VCaP (cell line): Measurements from ENCODE around the gene DPF3.

Experiments used
- H3K27ac ChIP-seq: fragments of 450-650 bp; 2 replicates; pipeline ENCODE4 v1.5.1; 2017
- TF ChIP-seq, protein P1 (sequence below): fragments of 450-650 bp; conservative IDR thresholded peaks from 2 replicates; pipeline ENCODE4 v1.5.1; 2017; ENCODE audit warnings: mild to moderate bottlenecking, moderate library complexity

The DPF3 gene

DNA sequence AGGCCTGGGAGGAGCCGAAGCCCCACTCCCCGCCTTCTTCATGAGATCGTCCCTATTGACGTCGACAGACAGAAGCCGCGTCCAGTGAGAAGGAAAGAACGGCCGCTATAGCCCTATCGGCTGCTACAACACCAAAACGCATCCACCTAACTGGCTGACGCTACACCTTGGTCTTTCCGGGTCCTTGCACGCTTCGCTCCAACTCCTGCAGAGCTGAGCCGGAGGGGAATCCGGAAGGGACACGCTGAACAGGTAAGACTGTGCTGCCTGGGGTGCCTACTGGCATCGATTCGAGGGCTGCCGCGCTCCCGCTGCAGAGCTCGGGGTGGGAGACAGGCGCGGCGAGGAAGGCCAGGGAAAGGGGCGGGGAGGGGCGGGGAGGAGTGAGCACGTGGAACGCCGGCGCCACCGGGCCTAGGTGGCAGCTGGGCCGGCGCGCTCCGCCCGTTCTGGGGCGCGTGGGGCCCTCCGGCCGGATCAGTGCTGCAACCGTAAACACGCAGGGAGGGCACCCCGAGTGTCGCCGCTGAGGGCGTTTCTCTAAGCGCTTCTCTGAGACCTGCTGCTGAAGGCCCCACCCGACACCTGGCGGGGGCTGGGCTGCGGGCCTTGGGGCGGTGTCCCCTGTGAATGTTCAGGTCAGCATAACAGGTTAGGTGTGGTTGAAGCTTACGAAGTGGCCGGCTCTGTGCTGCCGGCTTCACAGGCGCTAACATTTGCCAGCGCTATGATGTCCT lies 32.6 kb upstream of the DPF3 start, which contains the start of gene DCAF4:
Gene DCAF4, plus strand, starts transcription at position 173 of the 737 bp plus-strand sequence. CDS start 11,515 bp downstream, outside the sequence.
- H3K27ac ChIP-seq = peak within 1 kb of the TSS; percentile 66

DNA sequence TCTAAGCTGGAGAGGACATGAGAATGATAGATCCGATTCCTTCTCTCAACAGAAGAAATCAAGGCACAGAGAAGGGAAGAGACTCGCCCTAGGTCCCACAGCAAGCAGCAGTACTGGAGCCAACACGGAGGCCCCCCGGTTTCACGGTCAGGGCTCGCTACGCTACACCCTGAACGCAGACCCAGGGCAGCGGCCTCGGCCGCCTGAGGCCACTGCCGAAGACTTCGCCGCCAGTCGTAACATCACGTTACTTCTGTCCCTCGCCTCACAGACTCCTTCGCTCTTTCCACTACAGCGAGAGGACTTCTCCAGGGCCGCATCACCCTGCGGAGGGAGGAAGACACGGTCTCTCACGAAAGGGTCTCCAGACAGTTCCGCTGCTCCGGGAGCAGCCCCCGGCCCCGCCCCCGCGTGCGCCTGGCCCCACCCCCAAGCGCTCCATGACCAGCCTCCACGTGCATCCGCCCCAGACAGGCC lies 32.0 kb upstream of the DPF3 start:
- TF ChIP-seq, protein P1, sequence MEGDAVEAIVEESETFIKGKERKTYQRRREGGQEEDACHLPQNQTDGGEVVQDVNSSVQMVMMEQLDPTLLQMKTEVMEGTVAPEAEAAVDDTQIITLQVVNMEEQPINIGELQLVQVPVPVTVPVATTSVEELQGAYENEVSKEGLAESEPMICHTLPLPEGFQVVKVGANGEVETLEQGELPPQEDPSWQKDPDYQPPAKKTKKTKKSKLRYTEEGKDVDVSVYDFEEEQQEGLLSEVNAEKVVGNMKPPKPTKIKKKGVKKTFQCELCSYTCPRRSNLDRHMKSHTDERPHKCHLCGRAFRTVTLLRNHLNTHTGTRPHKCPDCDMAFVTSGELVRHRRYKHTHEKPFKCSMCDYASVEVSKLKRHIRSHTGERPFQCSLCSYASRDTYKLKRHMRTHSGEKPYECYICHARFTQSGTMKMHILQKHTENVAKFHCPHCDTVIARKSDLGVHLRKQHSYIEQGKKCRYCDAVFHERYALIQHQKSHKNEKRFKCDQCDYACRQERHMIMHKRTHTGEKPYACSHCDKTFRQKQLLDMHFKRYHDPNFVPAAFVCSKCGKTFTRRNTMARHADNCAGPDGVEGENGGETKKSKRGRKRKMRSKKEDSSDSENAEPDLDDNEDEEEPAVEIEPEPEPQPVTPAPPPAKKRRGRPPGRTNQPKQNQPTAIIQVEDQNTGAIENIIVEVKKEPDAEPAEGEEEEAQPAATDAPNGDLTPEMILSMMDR = no peak
- H3K27ac ChIP-seq = 0 out of 2 replicates have a peak overlapping the region, but pooled peaks have one; percentile 13

More for the DNA sequence above, 32.6 kb upstream of the DPF3 start, which contains the start of gene DCAF4:
- TF ChIP-seq, protein P1 = no peak

DNA sequence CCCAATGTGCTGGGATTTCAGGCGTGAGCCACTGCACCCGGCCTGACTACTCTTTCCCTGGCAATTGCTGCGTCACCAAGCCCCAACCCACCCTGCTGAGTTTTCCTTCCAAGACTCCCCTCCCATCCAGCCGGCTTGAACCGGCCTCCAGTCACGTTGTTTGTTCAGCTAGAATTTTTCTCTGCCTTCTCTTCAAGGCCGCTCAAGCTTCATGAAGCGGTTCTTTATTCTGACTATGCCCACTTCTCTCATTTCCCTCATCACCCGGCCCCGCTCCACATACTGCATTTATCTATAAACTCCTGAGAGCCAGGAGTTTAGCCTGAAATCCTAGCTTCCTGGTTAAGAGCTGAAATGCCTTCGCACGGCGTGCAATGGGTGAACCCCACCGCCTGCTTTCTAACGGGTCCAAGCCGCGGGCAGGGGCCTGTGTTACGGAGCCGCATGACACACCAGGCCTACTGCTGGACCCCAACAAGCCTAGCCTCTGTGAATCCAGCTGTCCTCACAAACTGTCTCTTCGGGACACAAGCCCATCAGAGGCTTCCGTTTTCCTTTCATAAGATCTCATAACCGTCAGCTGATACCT lies 31.4 kb upstream of the DPF3 start:
- TF ChIP-seq, protein P1 = no peak
- H3K27ac ChIP-seq = no peak overlapping the region

DNA sequence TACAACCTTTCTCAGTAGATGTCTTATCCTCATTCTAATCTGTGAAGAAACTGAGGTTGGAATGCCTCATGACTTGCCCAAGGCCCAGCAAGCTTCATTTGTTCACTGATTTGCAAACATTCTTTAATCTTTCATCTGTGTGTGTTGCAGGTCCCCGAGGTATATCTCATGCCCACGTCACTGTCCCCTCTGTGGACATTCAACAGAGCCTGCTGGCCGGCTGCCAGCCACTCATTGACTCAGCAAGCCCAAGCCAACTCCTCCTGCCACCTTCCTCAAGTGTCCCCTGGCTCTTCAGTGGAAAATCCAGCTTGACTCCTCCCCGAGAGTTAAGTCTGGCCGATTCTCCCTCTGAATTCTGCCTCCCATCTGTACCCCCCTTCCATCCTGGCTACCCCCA lies 30.4 kb upstream of the DPF3 start:
- H3K27ac ChIP-seq = no peak overlapping the region
- TF ChIP-seq, protein P1 = no peak

DNA sequence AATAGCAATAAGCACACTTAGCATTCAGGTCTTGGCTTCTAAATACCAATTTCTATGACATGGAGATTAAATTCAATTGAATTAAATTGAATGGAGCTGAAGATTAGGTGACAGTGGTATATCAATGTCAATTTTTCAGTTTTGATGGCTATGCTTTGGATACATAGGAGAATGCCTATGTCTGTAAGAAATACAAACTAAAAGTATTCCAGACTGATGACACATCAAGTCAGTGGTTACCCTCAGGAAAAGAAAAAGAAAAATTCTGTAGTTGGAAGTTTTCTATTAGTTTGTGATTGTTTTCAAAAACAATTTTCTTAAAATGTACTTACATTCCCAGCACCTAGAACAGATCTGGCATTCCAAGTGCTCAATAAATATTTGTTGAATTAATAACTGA lies 27.5 kb upstream of the DPF3 start:
- H3K27ac ChIP-seq = no peak overlapping the region
- TF ChIP-seq, protein P1 = no peak

DNA sequence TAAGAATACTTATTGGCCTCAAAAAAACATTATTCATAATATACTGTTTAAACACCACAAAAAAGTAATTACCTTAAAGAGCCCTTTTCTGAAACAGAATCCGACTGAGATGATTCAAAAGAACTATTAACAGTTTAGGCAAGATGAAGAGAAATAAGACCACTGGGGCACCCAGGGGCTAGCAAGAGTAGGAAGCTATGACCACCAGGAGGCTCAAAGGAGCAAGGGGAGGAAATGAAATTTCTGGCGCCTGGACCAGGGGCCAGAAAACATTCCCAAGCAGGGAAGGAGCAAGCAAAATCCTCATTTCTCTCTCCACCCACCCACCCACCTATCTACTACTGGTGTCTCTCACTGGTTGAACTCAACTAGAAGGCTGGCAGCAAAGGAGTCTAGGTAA lies 26.1 kb upstream of the DPF3 start:
- H3K27ac ChIP-seq = no peak overlapping the region
- TF ChIP-seq, protein P1 = no peak

DNA sequence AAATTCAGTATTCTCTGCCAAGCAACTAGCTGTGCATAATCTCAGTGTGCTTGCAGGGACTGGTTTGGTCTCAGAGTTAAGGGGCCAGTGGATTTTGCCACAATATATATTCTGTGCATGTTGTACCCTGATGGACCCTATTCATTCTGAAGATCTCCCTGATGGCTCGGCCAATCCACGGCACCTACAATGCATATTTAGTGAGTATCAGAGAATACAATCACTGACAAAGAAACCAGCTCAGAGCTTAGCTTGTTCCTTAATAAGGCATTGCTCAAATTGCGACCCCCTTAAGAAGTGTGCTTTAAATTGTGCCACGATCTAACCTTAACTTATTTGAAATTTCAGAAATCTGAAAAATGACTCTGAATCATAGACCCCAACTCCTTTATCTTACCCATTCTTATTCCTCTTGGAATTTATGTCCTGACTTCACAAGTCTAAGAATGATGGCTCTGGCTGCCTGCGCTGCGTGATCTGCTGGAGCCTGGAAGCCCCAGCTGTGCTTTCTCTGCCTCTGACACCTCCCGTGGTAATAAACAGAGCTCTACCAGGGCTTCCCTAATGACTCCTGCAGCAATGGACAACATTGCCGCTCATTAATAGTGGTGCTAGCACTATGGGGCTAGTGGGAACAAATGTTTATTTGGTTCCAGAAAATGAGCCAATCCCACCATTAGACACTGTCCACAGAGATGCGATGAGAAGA lies 23.3 kb upstream of the DPF3 start:
- TF ChIP-seq, protein P1 = no peak

More for the DNA sequence above, 23.3 kb upstream of the DPF3 start:
- no peak overlapping the region for H3K27ac ChIP-seq
